Karpas-422 (cell line): ENCODE results near the gene SCG3. TPM values are rescaled to one million over a fixed set of nuclear protein-coding genes. Genes with fewer than 3 reads are reported as not detected.

Experiments used
- DNase-seq: peaks from one replicate; pipeline ENCODE4 v3.0.0-alpha.2; 2015
- H2AFZ ChIP-seq: fragments of 200-600 bp; sonication (generic); 2 replicates; pipeline ENCODE4 v1.6.1; 2014; ENCODE audit warnings: antibody characterized with exemption, low read length, mixed read lengths
- H3K27ac ChIP-seq: fragments of 200-600 bp; sonication (generic); 2 replicates; pipeline ENCODE4 v1.5.1; 2014; ENCODE audit warnings: mild to moderate bottlenecking, low read length, moderate library complexity
- H3K27me3 ChIP-seq: fragments of 200-600 bp; sonication (generic); 2 replicates; pipeline ENCODE4 v1.6.1; 2014; ENCODE audit warnings: low read length, mixed read lengths
- H3K36me3 ChIP-seq: fragments of 200-600 bp; sonication (generic); 2 replicates; pipeline ENCODE4 v1.6.1; 2014; ENCODE audit warnings: low read length, mixed read lengths; ENCODE audit not compliant: insufficient read depth
- H3K4me1 ChIP-seq: fragments of 200-600 bp; sonication (generic); 2 replicates; pipeline ENCODE4 v1.6.1; 2014; ENCODE audit warnings: mild to moderate bottlenecking, low read length, mixed read lengths
- H3K4me2 ChIP-seq: fragments of 200-600 bp; sonication (generic); 2 replicates; pipeline ENCODE4 v1.6.1; 2014; ENCODE audit warnings: low read length, low read depth, mild to moderate bottlenecking; ENCODE audit not compliant: poor library complexity, severe bottlenecking
- H3K4me3 ChIP-seq: fragments of 200-600 bp; sonication (generic); 2 replicates; pipeline ENCODE4 v1.5.1; 2014; ENCODE audit warnings: mild to moderate bottlenecking, antibody characterized with exemption, low read length, mixed read lengths
- H3K79me2 ChIP-seq: fragments of 200-600 bp; sonication (generic); 2 replicates; pipeline ENCODE4 v1.6.1; 2014; ENCODE audit warnings: mild to moderate bottlenecking, low read length, mixed read lengths
- H3K9ac ChIP-seq: fragments of 200-600 bp; sonication (generic); 2 replicates; pipeline ENCODE4 v1.6.0; 2014; ENCODE audit warnings: low read length
- H3K9me2 ChIP-seq: fragments of 200-600 bp; sonication (generic), shearing (Covaris generic); replicated peaks from 2 replicates; pipeline ENCODE4 v1.6.0; 2014; ENCODE audit warnings: mild to moderate bottlenecking, low read length, moderate library complexity; ENCODE audit not compliant: insufficient read depth
- H3K9me3 ChIP-seq: fragments of 300-700, 200-600 bp; sonication (generic); 2 replicates; pipeline ENCODE4 v1.6.1; 2014; ENCODE audit warnings: low read length, mixed read lengths
- H4K20me1 ChIP-seq: fragments of 200-600 bp; sonication (generic); 2 replicates; pipeline ENCODE4 v1.6.1; 2014; ENCODE audit warnings: mild to moderate bottlenecking, antibody characterized with exemption, low read length, low read depth; ENCODE audit not compliant: insufficient read depth
- total RNA-seq: library from RNA; depleted of rRNA; stranded (reverse); fragments of >200 nt; shearing (Covaris generic); gene quantifications from 2 replicates; pipeline ENCODE4 v1.2.3, GENCODE V29; 2014; ENCODE audit warnings: low replicate concordance

SCG3 gene
- total RNA-seq, 1 experiment from 2014 or later: not detected

GRCh38 chr15:51692154-51692553 is 10.9 kb downstream of the SCG3 start:
- Histone ChIP-seq H3K4me3 (no peak overlapping the region), H3K9ac (no peak overlapping the region), H2AFZ (no peak overlapping the region), H3K4me1 (no peaks in the 10 kb centered on the region), H3K9me2 (no peaks in the 10 kb centered on the region), H3K27ac (no peak overlapping the region), H3K27me3 (peaks cover 2% of the 10 kb centered on the region; the same call in 1 of the 2 replicates), H3K79me2 (no peaks in the 10 kb centered on the region), H4K20me1 (no peaks in the 10 kb centered on the region), H3K4me2 (no peak overlapping the region), H3K9me3 (no peaks in the 10 kb centered on the region), H3K36me3 (no peaks in the 10 kb centered on the region)
- no peak for DNase-seq

GRCh38 chr15:51696566-51696965 is 15.3 kb downstream of the SCG3 start:
- H3K4me2 ChIP-seq: no peak overlapping the region
- no peaks in the 10 kb centered on the region for H3K9me3 ChIP-seq
- DNase-seq: no peak
- no peaks in the 10 kb centered on the region for H3K79me2 ChIP-seq
- H3K9me2 ChIP-seq: no peaks in the 10 kb centered on the region
- H3K27me3 ChIP-seq: peaks cover 2% of the 10 kb centered on the region; the same call in 1 of the 2 replicates
- H2AFZ ChIP-seq: no peak overlapping the region
- H3K27ac ChIP-seq: no peak overlapping the region
- H3K4me3 ChIP-seq: no peak overlapping the region
- H3K4me1 ChIP-seq: no peaks in the 10 kb centered on the region
- H3K9ac ChIP-seq: no peak overlapping the region
- H4K20me1 ChIP-seq: no peaks in the 10 kb centered on the region
- no peaks in the 10 kb centered on the region for H3K36me3 ChIP-seq

- Histone ChIP-seq H3K4me2 (no peak overlapping the region), H3K9me3 (no peaks in the 10 kb centered on the region), H3K79me2 (no peaks in the 10 kb centered on the region), H3K27ac (no peak overlapping the region), H4K20me1 (no peaks in the 10 kb centered on the region), H3K36me3 (no peaks in the 10 kb centered on the region), H3K27me3 (no peaks in the 10 kb centered on the region), H3K9me2 (no peaks in the 10 kb centered on the region), H3K9ac (no peak overlapping the region), H3K4me1 (no peaks in the 10 kb centered on the region), H3K4me3 (no peak overlapping the region), H2AFZ (no peak overlapping the region)
- no peak for DNase-seq
These were observed 15.9 kb downstream of the SCG3 start for GRCh38 chr15:51697163-51697562.

GRCh38 chr15:51699373-51699772 is 18.1 kb downstream of the SCG3 start:
- no peaks in the 10 kb centered on the region for H3K36me3 ChIP-seq
- no peaks in the 10 kb centered on the region for H3K79me2 ChIP-seq
- no peak overlapping the region for H2AFZ ChIP-seq
- no peak overlapping the region for H3K27ac ChIP-seq
- no peaks in the 10 kb centered on the region for H3K9me3 ChIP-seq
- no peak overlapping the region for H3K9ac ChIP-seq
- no peak overlapping the region for H3K4me2 ChIP-seq
- H4K20me1 ChIP-seq: no peaks in the 10 kb centered on the region
- DNase-seq: no peak
- no peak overlapping the region for H3K4me3 ChIP-seq
- H3K4me1 ChIP-seq: no peaks in the 10 kb centered on the region
- no peaks in the 10 kb centered on the region for H3K27me3 ChIP-seq
- H3K9me2 ChIP-seq: no peaks in the 10 kb centered on the region

- no peaks in the 10 kb centered on the region for H3K9me2 ChIP-seq
- no peaks in the 10 kb centered on the region for H3K36me3 ChIP-seq
- no peaks in the 10 kb centered on the region for H4K20me1 ChIP-seq
- H3K4me3 ChIP-seq: no peak overlapping the region
- H3K4me2 ChIP-seq: no peak overlapping the region
- H3K27ac ChIP-seq: no peak overlapping the region
- no peaks in the 10 kb centered on the region for H3K4me1 ChIP-seq
- no peaks in the 10 kb centered on the region for H3K27me3 ChIP-seq
- H3K9ac ChIP-seq: no peak overlapping the region
- no peaks in the 10 kb centered on the region for H3K9me3 ChIP-seq
- no peak for DNase-seq
- no peak overlapping the region for H2AFZ ChIP-seq
- no peaks in the 10 kb centered on the region for H3K79me2 ChIP-seq
These were observed 21.4 kb downstream of the SCG3 start for GRCh38 chr15:51702710-51703109.

- H3K27ac ChIP-seq: no peak overlapping the region
- H3K27me3 ChIP-seq: no peaks in the 10 kb centered on the region
- no peaks in the 10 kb centered on the region for H3K9me2 ChIP-seq
- H3K36me3 ChIP-seq: no peaks in the 10 kb centered on the region
- H3K9me3 ChIP-seq: no peaks in the 10 kb centered on the region
- H3K4me1 ChIP-seq: no peaks in the 10 kb centered on the region
- no peak overlapping the region for H2AFZ ChIP-seq
- H4K20me1 ChIP-seq: no peaks in the 10 kb centered on the region
- no peak overlapping the region for H3K4me2 ChIP-seq
- no peaks in the 10 kb centered on the region for H3K79me2 ChIP-seq
- H3K9ac ChIP-seq: no peak overlapping the region
- no peak for DNase-seq
- H3K4me3 ChIP-seq: no peak overlapping the region
These were observed 25.0 kb downstream of the SCG3 start for GRCh38 chr15:51706291-51706690.

GRCh38 chr15:51706926-51707608 is 25.8 kb downstream of the SCG3 start:
- H3K36me3 ChIP-seq: no peaks in the 10 kb centered on the region
- no peak overlapping the region for H3K9ac ChIP-seq
- no peak overlapping the region for H3K4me2 ChIP-seq
- H3K27me3 ChIP-seq: no peaks in the 10 kb centered on the region
- H4K20me1 ChIP-seq: no peaks in the 10 kb centered on the region
- H2AFZ ChIP-seq: no peak overlapping the region
- H3K27ac ChIP-seq: no peak overlapping the region
- no peaks in the 10 kb centered on the region for H3K4me1 ChIP-seq
- DNase-seq: no peak
- no peak overlapping the region for H3K4me3 ChIP-seq
- no peaks in the 10 kb centered on the region for H3K9me3 ChIP-seq
- no peaks in the 10 kb centered on the region for H3K9me2 ChIP-seq
- no peaks in the 10 kb centered on the region for H3K79me2 ChIP-seq

GRCh38 chr15:51708013-51708412 is 26.7 kb downstream of the SCG3 start:
- Histone ChIP-seq H3K4me2 (no peak overlapping the region), H4K20me1 (no peaks in the 10 kb centered on the region), H3K4me3 (no peak overlapping the region), H3K9me3 (no peaks in the 10 kb centered on the region), H3K9me2 (no peaks in the 10 kb centered on the region), H3K27ac (no peak overlapping the region), H3K79me2 (no peaks in the 10 kb centered on the region), H3K27me3 (no peaks in the 10 kb centered on the region), H3K9ac (no peak overlapping the region), H3K4me1 (no peaks in the 10 kb centered on the region), H2AFZ (no peak overlapping the region), H3K36me3 (no peaks in the 10 kb centered on the region)
- DNase-seq: no peak
